Activated T-helper 1 cell treated with anti-CD3 and anti-CD28 coated beads, Interleukin-12 subunit alpha, Interleukin-12 subunit beta, Interleukin-2, Interleukin-4 antibody, amounts not matched to agents 30 ng/mL and 10 ng/mL and 1 ng/mL, durations not matched to agents 14 hours and 24 hours and 36 hours (primary cell): Measurements from ENCODE around the gene DPH1. TPM values are rescaled to one million over a fixed set of nuclear protein-coding genes. Genes with fewer than 3 reads are reported as not detected.
A peak's percentile ranks its signal among the peaks of the same experiment; 100 is the strongest.

ENCODE experiments used
- DNase-seq: peaks from one replicate; pipeline ENCODE4 v3.0.0; 2021; ENCODE audit warnings: low spot score
- H3K27ac Mint-ChIP-seq: one replicate; pipeline ENCODE4 v1.8.0; 2021; ENCODE audit warnings: mild to moderate bottlenecking, mixed read lengths
- H3K27me3 Mint-ChIP-seq: one replicate; pipeline ENCODE4 v1.8.0; 2022; ENCODE audit warnings: mild to moderate bottlenecking, moderate library complexity, mixed read lengths; ENCODE audit not compliant: insufficient read depth
- H3K36me3 Mint-ChIP-seq: one replicate; pipeline ENCODE4 v1.8.0; 2021; ENCODE audit warnings: low read depth, mixed read lengths
- H3K4me1 Mint-ChIP-seq: one replicate; pipeline ENCODE4 v1.8.0; 2021; ENCODE audit warnings: low read depth, mixed read lengths
- H3K4me3 Mint-ChIP-seq: one replicate; pipeline ENCODE4 v1.8.0; 2021; ENCODE audit warnings: mild to moderate bottlenecking, moderate library complexity, mixed read lengths
- H3K9me3 Mint-ChIP-seq: one replicate; pipeline ENCODE4 v1.8.0; 2021; ENCODE audit warnings: mixed read lengths
- intact Hi-C: fragments of 100-400 bp; cut with micrococcal nuclease; formaldehyde crosslinking; loops from one replicate; pipeline ENCODE4 v1.15.1; 2024
- total RNA-seq: library from RNA; stranded (reverse); gene quantifications from 2 replicates; pipeline ENCODE4 v1.2.3, GENCODE V29; 2022

DPH1 gene
- total RNA-seq, 1 donor from 2014 or later: 49.4 TPM

GRCh38 chr17:2067048-2067561 is 37.2 kb downstream of the DPH1 start:
- H3K36me3 Mint-ChIP-seq: peaks cover 50% of the 10 kb centered on the region
- no peaks in the 10 kb centered on the region for H3K27me3 Mint-ChIP-seq
- H3K4me1 Mint-ChIP-seq: peaks cover 76% of the 10 kb centered on the region
- no peak overlapping the region for H3K27ac Mint-ChIP-seq
- intact Hi-C loops: no loop called here
- H3K9me3 Mint-ChIP-seq: no peaks in the 10 kb centered on the region
- no peak overlapping the region for H3K4me3 Mint-ChIP-seq
- no peak for DNase-seq

GRCh38 chr17:2067608-2068024 is 37.7 kb downstream of the DPH1 start:
- DNase-seq: no peak
- Mint-ChIP-seq H3K9me3 (no peaks in the 10 kb centered on the region), H3K27me3 (no peaks in the 10 kb centered on the region), H3K36me3 (peaks cover 50% of the 10 kb centered on the region), H3K27ac (peak overlapping the region; percentile 9), H3K4me1 (peaks cover 73% of the 10 kb centered on the region), H3K4me3 (no peak overlapping the region)
- intact Hi-C loops: no loop called here

- peak overlapping the region; percentile 9 for H3K27ac Mint-ChIP-seq
- intact Hi-C loops: no loop called here
- H3K36me3 Mint-ChIP-seq: peaks cover 51% of the 10 kb centered on the region
- H3K9me3 Mint-ChIP-seq: no peaks in the 10 kb centered on the region
- no peaks in the 10 kb centered on the region for H3K27me3 Mint-ChIP-seq
- peak overlapping the region; percentile 11 for H3K4me3 Mint-ChIP-seq
- DNase-seq: no peak
- peaks cover 74% of the 10 kb centered on the region for H3K4me1 Mint-ChIP-seq
These were observed 38.1 kb downstream of the DPH1 start for GRCh38 chr17:2068031-2068518.

GRCh38 chr17:2068519-2069051 is 38.6 kb downstream of the DPH1 start:
- DNase-seq: no peak
- peak overlapping the region; percentile 17 for H3K4me3 Mint-ChIP-seq
- H3K4me1 Mint-ChIP-seq: peaks cover 69% of the 10 kb centered on the region
- peaks cover 50% of the 10 kb centered on the region for H3K36me3 Mint-ChIP-seq
- no peaks in the 10 kb centered on the region for H3K9me3 Mint-ChIP-seq
- H3K27me3 Mint-ChIP-seq: no peaks in the 10 kb centered on the region
- intact Hi-C loops: no loop called here
- peak overlapping the region; percentile 92 for H3K27ac Mint-ChIP-seq

GRCh38 chr17:2070241-2071023 is 40.5 kb downstream of the DPH1 start:
- intact Hi-C loops: loop anchor here (1.0 kb wide), 4 partner anchors 14 to 170 kb away; no protein-coding TSS in a partner anchor
- H3K27ac Mint-ChIP-seq: peak overlapping the region; percentile 92

GRCh38 chr17:2071024-2071385 is 41.1 kb downstream of the DPH1 start:
- no peak overlapping the region for H3K4me3 Mint-ChIP-seq
- peaks cover 41% of the 10 kb centered on the region for H3K36me3 Mint-ChIP-seq
- H3K4me1 Mint-ChIP-seq: peaks cover 55% of the 10 kb centered on the region
- H3K27me3 Mint-ChIP-seq: no peaks in the 10 kb centered on the region
- no peak for DNase-seq
- intact Hi-C loops: no loop called here
- H3K9me3 Mint-ChIP-seq: no peaks in the 10 kb centered on the region
- peak overlapping the region; percentile 92 for H3K27ac Mint-ChIP-seq

More at GRCh38 chr17:2070241-2071023, 40.5 kb downstream of the DPH1 start:
- H3K36me3 Mint-ChIP-seq: peaks cover 41% of the 10 kb centered on the region
- H3K9me3 Mint-ChIP-seq: no peaks in the 10 kb centered on the region
- H3K4me3 Mint-ChIP-seq: peak overlapping the region; percentile 58
- H3K4me1 Mint-ChIP-seq: peaks cover 58% of the 10 kb centered on the region
- DNase-seq: peak; percentile 68
- no peaks in the 10 kb centered on the region for H3K27me3 Mint-ChIP-seq

- H3K27ac Mint-ChIP-seq: peak overlapping the region; percentile 92
- no peaks in the 10 kb centered on the region for H3K27me3 Mint-ChIP-seq
- peak overlapping the region; percentile 37 for H3K4me3 Mint-ChIP-seq
- H3K9me3 Mint-ChIP-seq: no peaks in the 10 kb centered on the region
- peaks cover 45% of the 10 kb centered on the region for H3K36me3 Mint-ChIP-seq
- peaks cover 50% of the 10 kb centered on the region for H3K4me1 Mint-ChIP-seq
- intact Hi-C loops: no loop called here
- DNase-seq: no peak
These were observed 41.7 kb downstream of the DPH1 start for GRCh38 chr17:2071455-2072281.

- intact Hi-C loops: no loop called here
- Mint-ChIP-seq H3K27ac (no peak overlapping the region), H3K9me3 (no peaks in the 10 kb centered on the region), H3K4me1 (peaks cover 29% of the 10 kb centered on the region), H3K36me3 (peaks cover 53% of the 10 kb centered on the region), H3K4me3 (no peak overlapping the region), H3K27me3 (no peaks in the 10 kb centered on the region)
- DNase-seq: no peak
These were observed 45.0 kb downstream of the DPH1 start for GRCh38 chr17:2074919-2075318.

GRCh38 chr17:2075336-2076086 is 45.6 kb downstream of the DPH1 start:
- intact Hi-C loops: no loop called here
- DNase-seq: no peak
- H3K4me3 Mint-ChIP-seq: no peak overlapping the region
- H3K36me3 Mint-ChIP-seq: peaks cover 49% of the 10 kb centered on the region
- H3K27ac Mint-ChIP-seq: no peak overlapping the region
- H3K4me1 Mint-ChIP-seq: peaks cover 23% of the 10 kb centered on the region
- H3K27me3 Mint-ChIP-seq: no peaks in the 10 kb centered on the region
- no peaks in the 10 kb centered on the region for H3K9me3 Mint-ChIP-seq

- H3K4me3 Mint-ChIP-seq: no peak overlapping the region
- no peaks in the 10 kb centered on the region for H3K9me3 Mint-ChIP-seq
- intact Hi-C loops: no loop called here
- H3K36me3 Mint-ChIP-seq: peaks cover 40% of the 10 kb centered on the region
- no peaks in the 10 kb centered on the region for H3K27me3 Mint-ChIP-seq
- peaks cover 17% of the 10 kb centered on the region for H3K4me1 Mint-ChIP-seq
- peak overlapping the region; percentile 52 for H3K27ac Mint-ChIP-seq
- no peak for DNase-seq
These were observed 46.4 kb downstream of the DPH1 start for GRCh38 chr17:2076087-2076984.

GRCh38 chr17:2077040-2077439 is 47.1 kb downstream of the DPH1 start:
- H3K4me1 Mint-ChIP-seq: peaks cover 21% of the 10 kb centered on the region
- DNase-seq: no peak
- no peaks in the 10 kb centered on the region for H3K9me3 Mint-ChIP-seq
- intact Hi-C loops: no loop called here
- no peak overlapping the region for H3K4me3 Mint-ChIP-seq
- no peak overlapping the region for H3K27ac Mint-ChIP-seq
- no peaks in the 10 kb centered on the region for H3K27me3 Mint-ChIP-seq
- H3K36me3 Mint-ChIP-seq: peaks cover 42% of the 10 kb centered on the region
